ENCODE measurements around the gene LRIG1. TPM values are rescaled to one million over a fixed set of nuclear protein-coding genes. Genes with fewer than 3 reads are reported as not detected.

The LRIG1 gene
- total and polyA plus RNA-seq, 7 donors = 4.2 to 226 (median 150) TPM

DNA sequence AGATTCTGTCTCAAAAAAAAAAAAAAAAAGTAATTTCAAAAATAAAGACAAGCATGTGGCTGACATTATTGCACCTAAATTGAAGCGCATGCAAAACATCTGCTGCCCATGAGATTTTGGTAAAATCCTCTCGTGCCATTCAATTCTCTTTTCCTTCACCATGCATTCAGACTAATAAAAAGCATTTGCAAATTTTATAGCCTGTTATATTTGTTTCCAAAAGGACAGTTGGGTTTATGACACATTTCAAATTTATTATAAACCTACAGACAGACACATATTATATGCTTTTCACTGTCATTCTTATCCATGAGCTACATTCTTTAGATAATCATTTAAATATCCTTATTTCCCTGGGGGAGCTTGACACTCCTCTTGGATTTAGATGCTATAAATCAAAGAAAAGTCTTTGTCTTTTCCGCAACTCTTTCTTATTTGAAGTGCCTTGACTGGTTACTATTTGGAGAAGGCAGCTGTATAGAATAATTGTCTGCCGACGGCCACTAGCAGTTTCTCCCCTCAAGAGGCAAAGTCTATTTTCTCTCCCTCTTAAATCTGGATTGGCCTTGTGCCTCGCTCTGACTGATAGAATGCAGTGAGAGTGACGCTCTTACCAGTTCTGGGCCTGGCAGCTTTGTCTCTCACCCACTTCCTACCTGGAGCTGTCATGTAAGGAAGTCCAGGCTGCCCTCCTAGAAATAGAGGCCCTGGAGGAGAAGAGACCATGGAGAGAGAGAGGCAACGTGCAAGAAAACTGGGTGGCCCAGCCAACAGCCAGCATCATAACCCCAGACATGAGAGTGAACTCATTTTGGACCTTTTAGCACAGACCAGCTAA is 6.8 kb upstream of the LRIG1 start:
- no peak for DNase-seq
- intact Hi-C loops (cut with DNase I) = no loop called here
- TF ChIP-seq, protein P1, sequence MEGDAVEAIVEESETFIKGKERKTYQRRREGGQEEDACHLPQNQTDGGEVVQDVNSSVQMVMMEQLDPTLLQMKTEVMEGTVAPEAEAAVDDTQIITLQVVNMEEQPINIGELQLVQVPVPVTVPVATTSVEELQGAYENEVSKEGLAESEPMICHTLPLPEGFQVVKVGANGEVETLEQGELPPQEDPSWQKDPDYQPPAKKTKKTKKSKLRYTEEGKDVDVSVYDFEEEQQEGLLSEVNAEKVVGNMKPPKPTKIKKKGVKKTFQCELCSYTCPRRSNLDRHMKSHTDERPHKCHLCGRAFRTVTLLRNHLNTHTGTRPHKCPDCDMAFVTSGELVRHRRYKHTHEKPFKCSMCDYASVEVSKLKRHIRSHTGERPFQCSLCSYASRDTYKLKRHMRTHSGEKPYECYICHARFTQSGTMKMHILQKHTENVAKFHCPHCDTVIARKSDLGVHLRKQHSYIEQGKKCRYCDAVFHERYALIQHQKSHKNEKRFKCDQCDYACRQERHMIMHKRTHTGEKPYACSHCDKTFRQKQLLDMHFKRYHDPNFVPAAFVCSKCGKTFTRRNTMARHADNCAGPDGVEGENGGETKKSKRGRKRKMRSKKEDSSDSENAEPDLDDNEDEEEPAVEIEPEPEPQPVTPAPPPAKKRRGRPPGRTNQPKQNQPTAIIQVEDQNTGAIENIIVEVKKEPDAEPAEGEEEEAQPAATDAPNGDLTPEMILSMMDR (IDR thresholded peaks at IDR 0.05) = no peak
- TF ChIP-seq POLR2AphosphoS5 (IDR thresholded peaks at IDR 0.05) (no peak), EP300 (IDR thresholded peaks at IDR 0.05) (no peak), POLR2A (IDR thresholded peaks at IDR 0.05) (no peak)
- Histone ChIP-seq H3K4me3 (no peak overlapping the region), H3K27me3 (no peaks in the 10 kb centered on the region), H3K27ac (peak overlapping the region in 3 of 4 donors; percentile 7 to 20 (median 8)), H3K9me3 (no peaks in the 10 kb centered on the region), H3K4me1 (peaks cover 0 to 24% (median 19%) of the 10 kb centered on the region in 4 donors), H3K36me3 (no peaks in the 10 kb centered on the region)
- 17 to 66% methylated on average over 8 of the region's 8 CpGs for WGBS, 2 donors

DNA sequence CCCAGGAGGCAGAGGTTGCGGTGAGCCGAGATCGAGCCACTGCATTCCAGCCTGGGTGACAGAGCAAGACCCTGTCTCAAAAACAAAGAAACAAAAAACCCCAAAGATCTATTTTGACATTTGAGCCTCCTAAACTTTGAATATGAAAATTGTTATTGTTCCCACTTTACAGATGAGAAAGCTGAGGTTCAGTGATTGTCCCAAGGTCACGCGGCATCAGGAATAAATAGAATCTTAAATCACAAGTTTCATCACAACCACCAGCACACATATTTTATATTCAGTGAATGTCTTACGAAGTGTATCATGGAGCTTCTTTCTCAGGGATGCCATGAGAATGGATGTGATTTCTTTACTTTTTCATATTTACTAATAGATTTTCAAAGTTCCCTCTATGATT is 5.3 kb upstream of the LRIG1 start:
- H3K9me3 ChIP-seq = no peaks in the 10 kb centered on the region
- TF ChIP-seq POLR2AphosphoS5 (IDR thresholded peaks at IDR 0.05) (no peak), POLR2A (IDR thresholded peaks at IDR 0.05) (no peak), EP300 (IDR thresholded peaks at IDR 0.05) (no peak)
- TF ChIP-seq, protein P1 (IDR thresholded peaks at IDR 0.05) = no peak
- peaks cover 0 to 35% (median 32%) of the 10 kb centered on the region in 4 donors for H3K4me1 ChIP-seq
- 96 to 97% methylated on average over 6 of the region's 6 CpGs for WGBS, 2 donors
- H3K36me3 ChIP-seq = no peaks in the 10 kb centered on the region
- no peak overlapping the region for H3K4me3 ChIP-seq
- intact Hi-C loops (cut with DNase I) = no loop called here
- DNase-seq = no peak
- H3K27me3 ChIP-seq = no peaks in the 10 kb centered on the region
- H3K27ac ChIP-seq = peak overlapping the region in 3 of 4 donors; percentile 47 to 90 (median 48)

DNA sequence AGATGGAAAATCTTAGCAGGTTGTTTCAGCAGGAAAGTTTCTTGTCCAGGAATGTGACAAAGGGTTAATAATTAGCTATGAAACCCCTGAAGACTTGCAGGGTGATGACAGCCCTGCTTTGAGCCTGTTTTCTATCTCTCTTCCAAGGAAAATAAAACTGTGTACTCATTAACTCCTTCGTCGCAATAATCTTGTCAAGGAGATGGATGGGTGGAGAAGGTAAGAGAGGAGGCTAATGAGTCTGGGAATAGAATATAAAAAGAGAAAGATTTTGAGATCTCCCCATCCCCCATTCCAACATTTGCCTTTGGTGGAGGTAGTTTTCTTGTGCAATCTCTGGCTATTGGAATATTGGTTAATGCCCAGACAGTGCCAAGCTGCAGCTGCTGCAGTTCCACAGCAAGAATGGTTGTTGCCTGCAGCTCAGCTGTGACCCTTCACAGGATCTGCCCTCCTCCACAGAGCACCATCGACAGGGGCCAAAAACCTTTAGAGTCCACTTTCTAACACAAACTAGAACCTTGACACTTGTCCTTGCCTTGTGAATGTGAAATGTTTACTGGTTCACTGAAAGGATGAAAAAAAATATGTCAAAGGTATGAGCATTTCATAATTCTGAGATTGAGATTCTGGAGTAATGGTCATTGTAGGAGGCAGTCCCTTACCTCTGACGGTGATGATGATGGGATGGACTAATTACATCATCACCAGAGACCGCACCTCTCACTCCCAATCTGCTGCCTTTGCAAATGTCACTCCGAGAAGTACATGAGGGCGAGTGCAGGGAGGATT is 4.2 kb upstream of the LRIG1 start:
- Histone ChIP-seq H3K9me3 (no peaks in the 10 kb centered on the region), H3K4me3 (no peak overlapping the region), H3K36me3 (no peaks in the 10 kb centered on the region), H3K27ac (peak overlapping the region; percentile 10 to 90 (median 48)), H3K4me1 (peaks cover 0 to 35% (median 32%) of the 10 kb centered on the region in 4 donors), H3K27me3 (no peaks in the 10 kb centered on the region)
- intact Hi-C loops (cut with DNase I) = loop anchor here (5.0 kb wide), 4 partner anchors 53 to 468 kb away; partner anchors contain the start of gene MAGI1
- WGBS, 2 donors = 18 to 68% methylated on average over 7 of the region's 7 CpGs
- TF ChIP-seq POLR2A (IDR thresholded peaks at IDR 0.05) (no peak), POLR2AphosphoS5 (IDR thresholded peaks at IDR 0.05) (no peak), EP300 (IDR thresholded peaks at IDR 0.05) (no peak)
- TF ChIP-seq, protein P1 (IDR thresholded peaks at IDR 0.05) = no peak
- DNase-seq = no peak

DNA sequence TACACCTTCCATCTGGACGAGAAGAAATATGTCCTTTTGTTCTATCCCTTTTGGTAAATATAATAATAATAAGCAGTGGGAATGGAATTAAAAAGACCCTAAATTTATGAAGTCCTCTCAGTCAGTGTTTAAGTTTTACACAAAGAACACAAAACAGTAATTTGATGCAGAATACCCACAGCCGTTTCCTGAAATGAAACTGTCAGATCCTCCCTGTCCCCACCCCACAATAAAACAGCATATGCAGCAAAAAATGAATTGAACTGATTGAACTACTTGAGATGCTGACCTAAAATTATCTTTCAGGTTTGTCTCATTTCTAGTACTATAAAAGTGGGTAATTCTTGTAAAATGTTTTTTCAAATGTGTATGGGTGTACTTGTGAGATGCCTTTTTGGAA is 2.2 kb upstream of the LRIG1 start:
- no peak for TF ChIP-seq POLR2A (IDR thresholded peaks at IDR 0.05)
- TF ChIP-seq, protein P1 (IDR thresholded peaks at IDR 0.05) = no peak
- no peak for TF ChIP-seq POLR2AphosphoS5 (IDR thresholded peaks at IDR 0.05)
- TF ChIP-seq EP300 (IDR thresholded peaks at IDR 0.05) = no peak
- WGBS, 2 donors = 15 to 40% methylated on average over 2 of the region's 2 CpGs
- Histone ChIP-seq H3K36me3 (no peaks in the 10 kb centered on the region), H3K9me3 (no peaks in the 10 kb centered on the region), H3K4me3 (no peak overlapping the region), H3K27me3 (no peaks in the 10 kb centered on the region), H3K27ac (peak overlapping the region in 3 of 4 donors; percentile 90 to 95 (median 92)), H3K4me1 (peaks cover 0 to 36% (median 34%) of the 10 kb centered on the region in 4 donors)
- intact Hi-C loops (cut with DNase I) = loop anchor here (5.0 kb wide), 4 partner anchors 51 to 466 kb away; partner anchors contain the start of gene MAGI1
- no peak for DNase-seq

All from sigmoid colon (tissue), 7 donors.